ENCODE results near the gene PLEKHM3. TPM values are rescaled to one million over a fixed set of nuclear protein-coding genes. Genes with fewer than 3 reads are reported as not detected.

The PLEKHM3 gene
- total and polyA plus RNA-seq, 2 of the 13 experiments (the other 11 are each of a cell fraction or from before 2014, with no cell fraction given): 4.5 to 4.7 TPM

DNA sequence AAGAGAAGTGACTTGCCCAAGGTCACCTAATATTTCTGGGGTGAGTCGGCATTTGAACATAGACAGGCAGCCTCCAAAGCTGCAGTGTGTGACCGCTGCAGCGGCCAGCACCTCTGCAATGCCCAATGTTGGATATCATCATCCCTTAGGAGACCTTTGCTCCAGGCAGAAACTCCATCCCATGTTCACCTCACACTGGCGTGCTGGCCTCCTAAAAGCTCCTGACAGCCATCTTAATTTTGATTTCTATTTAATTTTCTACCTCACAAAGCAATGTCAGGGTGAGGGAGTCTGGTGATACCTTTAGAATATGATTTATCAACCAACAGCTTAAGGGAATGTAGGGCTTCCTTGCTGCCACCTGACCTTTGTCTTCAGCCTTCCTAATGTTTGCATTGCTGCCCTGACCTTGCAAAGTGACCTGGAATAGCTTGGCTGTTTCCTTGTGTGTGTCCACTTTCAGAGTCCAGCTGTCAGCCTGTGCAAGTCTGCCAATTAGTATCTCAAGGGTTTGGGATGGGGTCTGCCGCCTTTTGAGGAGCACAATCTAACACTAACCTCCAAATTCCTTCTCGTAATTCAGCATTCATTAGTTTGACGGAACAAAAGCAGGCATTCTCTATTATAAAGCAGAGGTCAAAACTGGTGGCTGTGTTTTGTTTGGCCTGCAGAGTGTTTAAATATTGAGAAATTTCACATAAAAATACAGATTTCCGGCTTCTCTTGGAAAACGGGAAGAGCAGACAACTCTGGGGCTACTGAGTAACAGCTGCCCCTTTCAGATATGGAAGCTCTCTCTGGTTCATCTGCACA, 127.6 kb downstream of the PLEKHM3 start (continued):
- TF ChIP-seq HNRNPLL (IDR thresholded peaks at IDR 0.05; ENCODE audit: low read depth, low read length, poor library complexity, severe bottlenecking) (no peak), NFYC (CRISPR knock-in tag; IDR thresholded peaks at IDR 0.05) (no peak), ZNF441 (CRISPR knock-in tag; IDR thresholded peaks at IDR 0.05; ENCODE audit: borderline replicate concordance) (0 out of 2 replicates have a peak, but pooled peaks have one; percentile 5), CENPT (CRISPR knock-in tag; IDR thresholded peaks at IDR 0.05; ENCODE audit: low read depth) (no peak), ZNF335 (CRISPR knock-in tag; IDR thresholded peaks at IDR 0.05) (no peak), SUZ12 (IDR thresholded peaks at IDR 0.05; ENCODE audit: low read depth, low read length) (no peak), ZNF317 (CRISPR knock-in tag; IDR thresholded peaks at IDR 0.05) (peak; percentile 77), ZNF12 (CRISPR knock-in tag; IDR thresholded peaks at IDR 0.05) (no peak), ZNF274 (CRISPR knock-in tag; IDR thresholded peaks at IDR 0.05) (no peak), NR2F6 (IDR thresholded peaks at IDR 0.05) (peak; percentile 90), NR2F6 (CRISPR knock-in tag; IDR thresholded peaks at IDR 0.05) (peak; percentile 95), ZNF124 (CRISPR knock-in tag; IDR thresholded peaks at IDR 0.05) (no peak; the same call in 1 of the 2 replicates), MZF1 (CRISPR knock-in tag; IDR thresholded peaks at IDR 0.05; ENCODE audit: borderline replicate concordance) (no peak), ZNF773 (CRISPR knock-in tag; IDR thresholded peaks at IDR 0.05; ENCODE audit: borderline replicate concordance) (no peak), NPAS2 (CRISPR knock-in tag; IDR thresholded peaks at IDR 0.05; ENCODE audit: borderline replicate concordance) (no peak; the same call in 1 of the 2 replicates), ZZZ3 (CRISPR knock-in tag; IDR thresholded peaks at IDR 0.05; ENCODE audit: borderline replicate concordance) (no peak), TP53 (CRISPR knock-in tag; conservative IDR thresholded peaks at IDR 0.05) (no peak), ZNF772 (CRISPR knock-in tag; IDR thresholded peaks at IDR 0.05) (no peak; the same call in 1 of the 2 replicates), SNAI1 (CRISPR knock-in tag; IDR thresholded peaks at IDR 0.05; ENCODE audit: borderline replicate concordance) (no peak), ATM (IDR thresholded peaks at IDR 0.05; ENCODE audit: borderline replicate concordance) (no peak), FOXA1 (IDR thresholded peaks at IDR 0.05) (no peak), FOXA1 (CRISPR knock-in tag; IDR thresholded peaks at IDR 0.05) (peak; percentile 38; the same call in 1 of the 2 replicates)
- TF ChIP-seq, protein P1, sequence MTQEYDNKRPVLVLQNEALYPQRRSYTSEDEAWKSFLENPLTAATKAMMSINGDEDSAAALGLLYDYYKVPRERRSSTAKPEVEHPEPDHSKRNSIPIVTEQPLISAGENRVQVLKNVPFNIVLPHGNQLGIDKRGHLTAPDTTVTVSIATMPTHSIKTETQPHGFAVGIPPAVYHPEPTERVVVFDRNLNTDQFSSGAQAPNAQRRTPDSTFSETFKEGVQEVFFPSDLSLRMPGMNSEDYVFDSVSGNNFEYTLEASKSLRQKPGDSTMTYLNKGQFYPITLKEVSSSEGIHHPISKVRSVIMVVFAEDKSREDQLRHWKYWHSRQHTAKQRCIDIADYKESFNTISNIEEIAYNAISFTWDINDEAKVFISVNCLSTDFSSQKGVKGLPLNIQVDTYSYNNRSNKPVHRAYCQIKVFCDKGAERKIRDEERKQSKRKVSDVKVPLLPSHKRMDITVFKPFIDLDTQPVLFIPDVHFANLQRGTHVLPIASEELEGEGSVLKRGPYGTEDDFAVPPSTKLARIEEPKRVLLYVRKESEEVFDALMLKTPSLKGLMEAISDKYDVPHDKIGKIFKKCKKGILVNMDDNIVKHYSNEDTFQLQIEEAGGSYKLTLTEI (CRISPR knock-in tag; conservative IDR thresholded peaks at IDR 0.05): no peak
- TF ChIP-seq, protein P2, sequence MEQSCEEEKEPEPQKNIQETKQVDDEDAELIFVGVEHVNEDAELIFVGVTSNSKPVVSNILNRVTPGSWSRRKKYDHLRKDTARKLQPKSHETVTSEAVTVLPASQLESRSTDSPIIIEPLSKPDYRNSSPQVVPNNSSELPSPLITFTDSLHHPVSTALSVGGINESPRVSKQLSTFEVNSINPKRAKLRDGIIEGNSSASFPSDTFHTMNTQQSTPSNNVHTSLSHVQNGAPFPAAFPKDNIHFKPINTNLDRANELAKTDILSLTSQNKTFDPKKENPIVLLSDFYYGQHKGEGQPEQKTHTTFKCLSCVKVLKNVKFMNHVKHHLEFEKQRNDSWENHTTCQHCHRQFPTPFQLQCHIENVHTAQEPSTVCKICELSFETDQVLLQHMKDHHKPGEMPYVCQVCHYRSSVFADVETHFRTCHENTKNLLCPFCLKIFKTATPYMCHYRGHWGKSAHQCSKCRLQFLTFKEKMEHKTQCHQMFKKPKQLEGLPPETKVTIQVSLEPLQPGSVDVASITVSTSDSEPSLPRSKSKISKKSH (CRISPR knock-in tag; IDR thresholded peaks at IDR 0.05; ENCODE audit: borderline replicate concordance): no peak
- TF ChIP-seq, protein P3, sequence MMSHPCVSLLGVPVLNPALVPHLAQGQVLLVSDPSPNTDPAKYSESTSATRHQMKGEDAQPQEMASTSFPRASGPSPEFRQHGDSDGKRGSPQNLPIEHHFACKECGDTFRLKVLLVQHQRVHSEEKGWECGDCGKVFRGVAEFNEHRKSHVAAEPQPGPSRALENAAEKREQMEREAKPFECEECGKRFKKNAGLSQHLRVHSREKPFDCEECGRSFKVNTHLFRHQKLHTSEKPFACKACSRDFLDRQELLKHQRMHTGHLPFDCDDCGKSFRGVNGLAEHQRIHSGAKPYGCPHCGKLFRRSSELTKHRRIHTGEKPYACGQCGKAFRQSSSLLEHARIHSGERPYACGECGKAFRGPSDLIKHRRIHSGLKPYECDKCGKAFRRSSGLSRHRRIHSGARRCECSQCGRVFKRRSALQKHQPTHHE (CRISPR knock-in tag; IDR thresholded peaks at IDR 0.05; ENCODE audit: borderline replicate concordance): no peak
- TF ChIP-seq, protein P4, sequence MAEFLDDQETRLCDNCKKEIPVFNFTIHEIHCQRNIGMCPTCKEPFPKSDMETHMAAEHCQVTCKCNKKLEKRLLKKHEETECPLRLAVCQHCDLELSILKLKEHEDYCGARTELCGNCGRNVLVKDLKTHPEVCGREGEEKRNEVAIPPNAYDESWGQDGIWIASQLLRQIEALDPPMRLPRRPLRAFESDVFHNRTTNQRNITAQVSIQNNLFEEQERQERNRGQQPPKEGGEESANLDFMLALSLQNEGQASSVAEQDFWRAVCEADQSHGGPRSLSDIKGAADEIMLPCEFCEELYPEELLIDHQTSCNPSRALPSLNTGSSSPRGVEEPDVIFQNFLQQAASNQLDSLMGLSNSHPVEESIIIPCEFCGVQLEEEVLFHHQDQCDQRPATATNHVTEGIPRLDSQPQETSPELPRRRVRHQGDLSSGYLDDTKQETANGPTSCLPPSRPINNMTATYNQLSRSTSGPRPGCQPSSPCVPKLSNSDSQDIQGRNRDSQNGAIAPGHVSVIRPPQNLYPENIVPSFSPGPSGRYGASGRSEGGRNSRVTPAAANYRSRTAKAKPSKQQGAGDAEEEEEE (CRISPR knock-in tag; IDR thresholded peaks at IDR 0.05; ENCODE audit: borderline replicate concordance): no peak

All from HepG2 (cell line).